Chondrocyte (in vitro differentiated cells): ENCODE measurements around the gene DNAH6. TPM values are rescaled to one million over a fixed set of nuclear protein-coding genes. Genes with fewer than 3 reads are reported as not detected.

Source experiments
- DNase-seq: peaks from one replicate; pipeline ENCODE4 v3.0.0; 2021; ENCODE audit warnings: mixed read lengths, low spot score
- H3K27ac Mint-ChIP-seq: one replicate; pipeline ENCODE4 v1.8.0; 2021; ENCODE audit warnings: mild to moderate bottlenecking, moderate library complexity, mixed read lengths; ENCODE audit not compliant: unreplicated experiment
- H3K27me3 Mint-ChIP-seq: 2 replicates; pipeline ENCODE4 v1.8.0; 2021; ENCODE audit warnings: low read depth, mixed read lengths
- H3K36me3 Mint-ChIP-seq: 2 replicates; pipeline ENCODE4 v1.8.0; 2021; ENCODE audit warnings: low read depth, mixed read lengths
- H3K4me1 Mint-ChIP-seq: 2 replicates; pipeline ENCODE4 v1.8.0; 2021; ENCODE audit warnings: low read depth, mild to moderate bottlenecking, mixed read lengths
- H3K4me3 Mint-ChIP-seq: one replicate; pipeline ENCODE4 v1.8.0; 2021; ENCODE audit warnings: mild to moderate bottlenecking, moderate library complexity, mixed read lengths; ENCODE audit not compliant: unreplicated experiment
- H3K9me3 Mint-ChIP-seq: 2 replicates; pipeline ENCODE4 v1.8.0; 2021; ENCODE audit warnings: low read depth, mixed read lengths
- CTCF ChIP-seq: fragments of 200-600 bp; sonication (generic); IDR thresholded peaks from 2 replicates; pipeline ENCODE4 v1.5.0; 2021; ENCODE audit warnings: antibody characterized with exemption, mild to moderate bottlenecking, moderate library complexity
- total RNA-seq: library from RNA; stranded (reverse); gene quantifications from 3 replicates; pipeline ENCODE4 v1.2.1, GENCODE V29; 2021

Gene DNAH6
- total RNA-seq, 1 donor from 2014 or later, result not detected

- no peak for DNase-seq
- peaks cover 21% of the 10 kb centered on the region for H3K27me3 Mint-ChIP-seq
- no peak for TF ChIP-seq CTCF
- H3K9me3 Mint-ChIP-seq, result no peaks in the 10 kb centered on the region
- no peak overlapping the region for H3K4me3 Mint-ChIP-seq
- no peak overlapping the region for H3K27ac Mint-ChIP-seq
- no peaks in the 10 kb centered on the region for H3K36me3 Mint-ChIP-seq
- H3K4me1 Mint-ChIP-seq, result no peaks in the 10 kb centered on the region
Measured at GRCh38 chr2:84678214-84678613, 161.9 kb downstream of the DNAH6 start.

- H3K36me3 Mint-ChIP-seq, result no peaks in the 10 kb centered on the region
- no peak for DNase-seq
- no peaks in the 10 kb centered on the region for H3K4me1 Mint-ChIP-seq
- H3K27me3 Mint-ChIP-seq, result peaks cover 17% of the 10 kb centered on the region
- H3K4me3 Mint-ChIP-seq, result no peak overlapping the region
- H3K27ac Mint-ChIP-seq, result no peak overlapping the region
- no peak for TF ChIP-seq CTCF
- H3K9me3 Mint-ChIP-seq, result no peaks in the 10 kb centered on the region
Measured at GRCh38 chr2:84686783-84687476, 170.6 kb downstream of the DNAH6 start.

GRCh38 chr2:84687498-84688149 is 171.3 kb downstream of the DNAH6 start:
- no peak for DNase-seq
- H3K27me3 Mint-ChIP-seq, result peaks cover 19% of the 10 kb centered on the region
- no peak overlapping the region for H3K4me3 Mint-ChIP-seq
- H3K9me3 Mint-ChIP-seq, result no peaks in the 10 kb centered on the region
- no peak for TF ChIP-seq CTCF
- no peaks in the 10 kb centered on the region for H3K4me1 Mint-ChIP-seq
- H3K27ac Mint-ChIP-seq, result no peak overlapping the region
- no peaks in the 10 kb centered on the region for H3K36me3 Mint-ChIP-seq

GRCh38 chr2:84690225-84690624 is 173.9 kb downstream of the DNAH6 start:
- H3K4me1 Mint-ChIP-seq, result no peaks in the 10 kb centered on the region
- no peak for TF ChIP-seq CTCF
- H3K9me3 Mint-ChIP-seq, result no peaks in the 10 kb centered on the region
- H3K27ac Mint-ChIP-seq, result no peak overlapping the region
- no peak overlapping the region for H3K4me3 Mint-ChIP-seq
- DNase-seq, result no peak
- peaks cover 18% of the 10 kb centered on the region for H3K27me3 Mint-ChIP-seq
- no peaks in the 10 kb centered on the region for H3K36me3 Mint-ChIP-seq

- H3K27ac Mint-ChIP-seq, result no peak overlapping the region
Measured at GRCh38 chr2:84694088-84694622, 177.9 kb downstream of the DNAH6 start.

More at GRCh38 chr2:84694088-84694622, 177.9 kb downstream of the DNAH6 start:
- Mint-ChIP-seq H3K36me3 (no peaks in the 10 kb centered on the region), H3K27me3 (peaks cover 34% of the 10 kb centered on the region), H3K4me3 (no peak overlapping the region), H3K4me1 (no peaks in the 10 kb centered on the region), H3K9me3 (no peaks in the 10 kb centered on the region)
- no peak for TF ChIP-seq CTCF
- DNase-seq, result no peak
